Neural progenitor cell (in vitro differentiated cells): ENCODE measurements around the gene GDF2.

ENCODE experiments used
- EZH2 ChIP-seq: fragments of 200-600 bp; sonication (generic); IDR thresholded peaks from 2 replicates; pipeline ENCODE4 v1.6.1; 2017; ENCODE audit warnings: antibody characterized with exemption, mild to moderate bottlenecking, moderate library complexity
- EZH2phosphoT487 ChIP-seq: fragments of 200-600 bp; sonication (generic); IDR thresholded peaks from 2 replicates; pipeline ENCODE4 v1.6.1; 2017; ENCODE audit warnings: antibody characterized with exemption
- TF ChIP-seq, protein P1 (sequence below): fragments of 200-600 bp; sonication (generic); IDR thresholded peaks from 2 replicates; pipeline ENCODE4 v1.5.1; 2017; ENCODE audit warnings: antibody characterized with exemption, mild to moderate bottlenecking

GRCh38 chr10:47335906-47336305, 13.7 kb downstream of the GDF2 start:
- TF ChIP-seq, protein P1, sequence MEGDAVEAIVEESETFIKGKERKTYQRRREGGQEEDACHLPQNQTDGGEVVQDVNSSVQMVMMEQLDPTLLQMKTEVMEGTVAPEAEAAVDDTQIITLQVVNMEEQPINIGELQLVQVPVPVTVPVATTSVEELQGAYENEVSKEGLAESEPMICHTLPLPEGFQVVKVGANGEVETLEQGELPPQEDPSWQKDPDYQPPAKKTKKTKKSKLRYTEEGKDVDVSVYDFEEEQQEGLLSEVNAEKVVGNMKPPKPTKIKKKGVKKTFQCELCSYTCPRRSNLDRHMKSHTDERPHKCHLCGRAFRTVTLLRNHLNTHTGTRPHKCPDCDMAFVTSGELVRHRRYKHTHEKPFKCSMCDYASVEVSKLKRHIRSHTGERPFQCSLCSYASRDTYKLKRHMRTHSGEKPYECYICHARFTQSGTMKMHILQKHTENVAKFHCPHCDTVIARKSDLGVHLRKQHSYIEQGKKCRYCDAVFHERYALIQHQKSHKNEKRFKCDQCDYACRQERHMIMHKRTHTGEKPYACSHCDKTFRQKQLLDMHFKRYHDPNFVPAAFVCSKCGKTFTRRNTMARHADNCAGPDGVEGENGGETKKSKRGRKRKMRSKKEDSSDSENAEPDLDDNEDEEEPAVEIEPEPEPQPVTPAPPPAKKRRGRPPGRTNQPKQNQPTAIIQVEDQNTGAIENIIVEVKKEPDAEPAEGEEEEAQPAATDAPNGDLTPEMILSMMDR = no peak
- no peak for TF ChIP-seq EZH2
- no peak for TF ChIP-seq EZH2phosphoT487
